H1 (cell line): ENCODE results near the gene SLCO4C1. TPM values are rescaled to one million over a fixed set of nuclear protein-coding genes. Genes with fewer than 3 reads are reported as not detected.

ENCODE experiments used
- CTCF ChIA-PET: fragments of 300-600 bp; sonication (Branson Sonifier 250); formaldehyde crosslinking; loops from one replicate; lab custom pipeline; 2021; ENCODE audit not compliant: partially characterized antibody; lab: Charles Lee
- POLR2A ChIA-PET: fragments of 300-600 bp; sonication (Branson Sonifier 250); formaldehyde crosslinking; loops from one replicate; lab custom pipeline; 2021; ENCODE audit warnings: inconsistent platforms; ENCODE audit not compliant: partially characterized antibody; lab: Charles Lee
- DNase-seq, 2 experiments: peaks; one replicate each; pipeline versions ENCODE4 v3.0.0 to v3.0.0-alpha.2; 2010 to 2022; ENCODE audit warnings: low spot score in 2 of 2, low read depth in 1 of 2, mixed read lengths in 1 of 2
- FAIRE-seq: peaks from 2 replicates; lab custom pipeline; 2011; peaks lifted over from hg19 to GRCh38; lab: Jason Lieb, UNC
- H2AFZ ChIP-seq: 2 replicates; pipeline ENCODE4 v1.8.1; 2012; ENCODE audit warnings: low read length, inconsistent platforms
- H2AK5ac ChIP-seq: 2 replicates; pipeline ENCODE4 v1.6.1; 2013; ENCODE audit warnings: low read depth, low read length
- H2BK120ac ChIP-seq: replicated peaks from 2 replicates; pipeline ENCODE3; 2013; ENCODE audit warnings: low read depth, low read length, inconsistent platforms
- H2BK12ac ChIP-seq: 2 replicates; pipeline ENCODE4 v1.6.1; 2013; ENCODE audit warnings: low read depth, low read length
- H2BK15ac ChIP-seq: 2 replicates; pipeline ENCODE4 v1.6.1; 2013; ENCODE audit warnings: low read length
- H2BK20ac ChIP-seq: 2 replicates; pipeline ENCODE4 v1.6.1; 2013; ENCODE audit warnings: low read length
- H2BK5ac ChIP-seq: 2 replicates; pipeline ENCODE4 v1.6.1; 2013; ENCODE audit warnings: low read depth, low read length
- H3K14ac ChIP-seq: 2 replicates; pipeline ENCODE4 v1.6.1; 2013; ENCODE audit warnings: inconsistent platforms; ENCODE audit not compliant: insufficient read length
- H3K18ac ChIP-seq: 2 replicates; pipeline ENCODE4 v1.6.1; 2013; ENCODE audit warnings: low read length; ENCODE audit errors: extremely low read depth
- H3K23ac ChIP-seq: 2 replicates; pipeline ENCODE4 v1.6.1; 2013; ENCODE audit warnings: inconsistent platforms; ENCODE audit not compliant: insufficient read length
- H3K23me2 ChIP-seq: 2 replicates; pipeline ENCODE4 v1.6.1; 2013; ENCODE audit warnings: low read depth, low read length
- H3K27ac ChIP-seq: 2 replicates; pipeline ENCODE4 v1.6.1; 2011; ENCODE audit warnings: low read depth, low read length, inconsistent platforms
- H3K27me3 ChIP-seq, 4 experiments: replicated peaks in 1 of 4; 1 replicate in 1 of 4; 2 replicates in 3 of 4; pipeline versions ENCODE4 v1.6.1 to v1.8.1; 2011 to 2013; ENCODE audit warnings: low read length in 3 of 4, mild to moderate bottlenecking in 3 of 4, inconsistent platforms in 2 of 4, mixed read lengths in 2 of 4, moderate library complexity in 1 of 4; ENCODE audit not compliant: control insufficient read depth in 3 of 4, insufficient read depth in 3 of 4; ENCODE audit errors: extremely low read depth in 1 of 4
- H3K36me3 ChIP-seq, 4 experiments: 2 replicates each; pipeline versions ENCODE4 v1.6.1 to v1.8.1; 2011 to 2013; ENCODE audit warnings: mild to moderate bottlenecking in 4 of 4, low read length in 3 of 4, moderate library complexity in 2 of 4, control low read depth in 1 of 4, inconsistent platforms in 1 of 4; ENCODE audit not compliant: insufficient read depth in 4 of 4, control insufficient read depth in 2 of 4
- H3K4ac ChIP-seq: replicated peaks from 2 replicates; pipeline ENCODE3; 2013; ENCODE audit warnings: low read length, low read depth, mixed read lengths, inconsistent platforms; ENCODE audit not compliant: insufficient read length
- H3K4me1 ChIP-seq, 4 experiments: replicated peaks in 1 of 4; 1 replicate in 1 of 4; 2 replicates in 3 of 4; pipeline versions ENCODE4 v1.6.1 to v1.8.1; 2011 to 2013; ENCODE audit warnings: low read length in 3 of 4, inconsistent platforms in 2 of 4, mixed read lengths in 1 of 4; ENCODE audit not compliant: insufficient read depth in 4 of 4, control insufficient read depth in 3 of 4
- H3K4me2 ChIP-seq, 2 experiments: 2 replicates each; pipeline versions ENCODE4 v1.6.1 to v1.8.1; 2011 to 2013; ENCODE audit warnings: low read depth in 2 of 2, low read length in 2 of 2, control low read depth in 1 of 2, inconsistent platforms in 1 of 2, mild to moderate bottlenecking in 1 of 2; ENCODE audit not compliant: insufficient read depth in 1 of 2
- H3K4me3 ChIP-seq, 4 experiments: fragments of 200-600, 300-600 bp in 1 of 4; sonication (generic), shearing (Covaris generic), sonication (Bioruptor Twin) in 1 of 4; 2 replicates each; pipeline versions ENCODE4 v1.5.1 to v1.8.1; 2011 to 2016; ENCODE audit warnings: low read length in 4 of 4, low read depth in 3 of 4, control low read depth in 2 of 4, inconsistent platforms in 2 of 4, mild to moderate bottlenecking in 2 of 4, mixed read lengths in 1 of 4, moderate library complexity in 1 of 4; ENCODE audit not compliant: insufficient read depth in 2 of 4; ENCODE audit errors: extremely low read depth in 1 of 4
- H3K56ac ChIP-seq: replicated peaks from 2 replicates; pipeline ENCODE3; 2013; ENCODE audit warnings: low read depth, mild to moderate bottlenecking, mixed read lengths, low read length, inconsistent platforms; ENCODE audit not compliant: insufficient read length
- H3K79me1 ChIP-seq: 2 replicates; pipeline ENCODE4 v1.6.1; 2013; ENCODE audit warnings: low read depth, low read length, control low read depth
- H3K79me2 ChIP-seq, 2 experiments: 2 replicates each; pipeline versions ENCODE4 v1.6.1 to v1.8.1; 2012 to 2013; ENCODE audit warnings: low read length in 2 of 2, mild to moderate bottlenecking in 2 of 2, inconsistent platforms in 1 of 2; ENCODE audit not compliant: insufficient read depth in 2 of 2, control insufficient read depth in 1 of 2
- H3K9ac ChIP-seq, 4 experiments: replicated peaks in 1 of 4; 1 replicate in 1 of 4; 2 replicates in 3 of 4; pipeline versions ENCODE4 v1.6.1 to v1.8.1; 2011 to 2013; ENCODE audit warnings: low read depth in 3 of 4, low read length in 3 of 4, control low read depth in 2 of 4, mild to moderate bottlenecking in 2 of 4, moderate library complexity in 2 of 4, inconsistent platforms in 1 of 4; ENCODE audit errors: extremely low read depth in 1 of 4
- H3K9me3 ChIP-seq, 2 experiments: 2 replicates each; pipeline versions ENCODE4 v1.6.1 to v1.8.1; 2012 to 2013; ENCODE audit warnings: mild to moderate bottlenecking in 2 of 2, moderate library complexity in 2 of 2, control low read depth in 1 of 2, inconsistent platforms in 1 of 2, low read depth in 1 of 2, low read length in 1 of 2, mixed read lengths in 1 of 2; ENCODE audit not compliant: insufficient read depth in 2 of 2
- H4K20me1 ChIP-seq, 2 experiments: replicated peaks in 1 of 2; 2 replicates each; pipeline versions ENCODE3 to v1.8.1; 2011 to 2013; ENCODE audit warnings: inconsistent platforms in 2 of 2, low read length in 2 of 2, mild to moderate bottlenecking in 1 of 2; ENCODE audit not compliant: insufficient read depth in 2 of 2, control insufficient read depth in 1 of 2
- H4K5ac ChIP-seq: 2 replicates; pipeline ENCODE4 v1.6.1; 2013; ENCODE audit warnings: low read length, low read depth, mixed read lengths, inconsistent platforms; ENCODE audit not compliant: insufficient read length
- H4K8ac ChIP-seq: 2 replicates; pipeline ENCODE4 v1.8.0; 2013; ENCODE audit warnings: mild to moderate bottlenecking, moderate library complexity, low read length, inconsistent platforms; ENCODE audit not compliant: insufficient read depth; ENCODE audit errors: extremely low read depth
- H4K91ac ChIP-seq: replicated peaks from 2 replicates; pipeline ENCODE3; 2013; ENCODE audit warnings: low read length, mixed read lengths, inconsistent platforms; ENCODE audit not compliant: insufficient read length
- ASH2L ChIP-seq: fragments of 200-600, 300-600 bp; sonication (generic); IDR thresholded peaks from one replicate; pipeline ENCODE4 v1.7.1; 2017; ENCODE audit warnings: low read length
- CBX5 ChIP-seq: fragments of 300-800, 300-1000 bp; sonication (generic); IDR thresholded peaks from 2 replicates; pipeline ENCODE4 v1.7.1; 2016; ENCODE audit warnings: antibody characterized with exemption, low read length, low read depth
- CHD1 ChIP-seq: IDR thresholded peaks from 2 replicates; pipeline ENCODE4 v1.6.1; 2012; ENCODE audit warnings: low read depth, low read length, improper control_type of control experiment
- EGR1 ChIP-seq: IDR thresholded peaks from 2 replicates; pipeline ENCODE4 v1.6.1; 2011; ENCODE audit warnings: low read depth, low read length, borderline replicate concordance
- PHF8 ChIP-seq: fragments of 200-600 bp; sonication (generic); conservative IDR thresholded peaks from 2 replicates; pipeline ENCODE4 v1.7.1; 2012; ENCODE audit warnings: low read depth, mild to moderate bottlenecking, inconsistent platforms, low read length, moderate library complexity
- RBBP5 ChIP-seq: IDR thresholded peaks from 2 replicates; pipeline ENCODE4 v1.7.1; 2012; ENCODE audit warnings: low read depth, mild to moderate bottlenecking, inconsistent platforms, low read length, moderate library complexity, borderline replicate concordance
- TAF1 ChIP-seq: IDR thresholded peaks from 2 replicates; pipeline ENCODE4 v1.6.1; 2011; ENCODE audit warnings: mild to moderate bottlenecking, low read depth, low read length
- TAF7 ChIP-seq: optimal IDR thresholded peaks from 2 replicates; pipeline ENCODE3; 2011; ENCODE audit warnings: low read depth, mild to moderate bottlenecking, inconsistent platforms, low read length, moderate library complexity, borderline replicate concordance
- TBP ChIP-seq: IDR thresholded peaks from 2 replicates; pipeline ENCODE4 v1.6.1; 2011; ENCODE audit warnings: low read depth, low read length, improper control_type of control experiment
- TEAD4 ChIP-seq: IDR thresholded peaks from 2 replicates; pipeline ENCODE4 v1.6.1; 2012; ENCODE audit warnings: low read depth, low read length, inconsistent platforms, mixed read lengths
- WGBS, 2 experiments: shearing (Covaris generic) in 1 of 2; methylation state at CpG; one replicate each; pipeline versions ENCODE4 v1.1.6 to v1.1.7; 2013 to 2015; ENCODE audit warnings: low lambda C conversion rate in 2 of 2, mixed read lengths in 2 of 2, inconsistent platforms in 1 of 2, low coverage in 1 of 2, missing lambda C conversion rate in 1 of 2; ENCODE audit not compliant: insufficient replicate concordance in 2 of 2, insufficient coverage in 1 of 2, insufficient read length in 1 of 2; ENCODE audit errors: extremely low coverage in 1 of 2, missing lambda C conversion rate in 1 of 2; 5-methylcytosine and 5-hydroxymethylcytosine counted together
- polyA plus RNA-seq, 7 experiments: library from polyadenylated mRNA; depleted of rRNA in 3 of 7; stranded (reverse) in 5 of 7; unstranded in 2 of 7; fragments of >200 nt in 5 of 7; fragments of 200-250 nt in 2 of 7; gene quantifications; 1 replicate in 5 of 7; 2 replicates in 1 of 7; 4 replicates in 1 of 7; pipeline versions ENCODE4 v1.2.1 to v1.2.3, GENCODE V29; 2011 to 2013; ENCODE audit warnings: missing spikeins in 2 of 7, mixed read lengths in 2 of 7
- total RNA-seq: library from RNA; stranded (reverse); fragmentation: NEBNext Ultra II Directional; extraction: Animal tissue kit (Norgen Biotek cat#: 25700); gene quantifications from 2 replicates; pipeline ENCODE4 v1.2.1, GENCODE V29; 2021
- TF ChIP-seq, protein P1 (sequence below): IDR thresholded peaks from 2 replicates; pipeline ENCODE4 v1.6.1; 2011; ENCODE audit warnings: low read length, improper control_type of control experiment
- TF ChIP-seq, protein P2 (sequence below): IDR thresholded peaks from 2 replicates; pipeline ENCODE4 v1.6.1; 2012; ENCODE audit warnings: low read length, inconsistent platforms

The SLCO4C1 gene
- total and polyA plus RNA-seq, 2 of the 8 experiments (the other 6 are each of a cell fraction or from before 2014, with no cell fraction given) = 1.3 to 4.9 TPM

DNA sequence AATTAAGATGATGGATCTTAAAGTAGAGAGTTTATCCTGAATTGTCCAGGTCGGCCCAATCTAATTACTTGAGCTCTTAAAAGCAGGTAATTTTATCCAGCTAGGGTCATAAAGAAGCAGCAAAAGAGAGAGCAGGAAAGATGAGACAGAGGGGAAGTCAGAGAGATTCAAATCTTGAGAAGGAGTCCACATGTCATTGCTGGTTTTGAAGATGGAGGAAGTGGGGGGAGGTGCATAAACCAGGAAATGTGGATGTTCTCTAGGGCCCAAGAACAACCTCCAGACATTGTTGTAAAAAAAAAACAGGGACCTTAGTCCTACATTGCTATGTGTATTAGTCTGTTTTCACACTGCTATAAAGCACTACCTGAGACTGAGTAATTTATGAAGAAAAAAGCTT, 66.4 kb downstream of the SLCO4C1 start:
- H2BK5ac ChIP-seq = no peak overlapping the region
- no peak overlapping the region for H2BK15ac ChIP-seq
- DNase-seq = no peak
- CTCF ChIA-PET = interaction anchor here (0.9 kb wide), 1 partner anchor 288 kb away, joined by 3 read pairs; no protein-coding TSS in a partner anchor
- H3K4ac ChIP-seq = no peak overlapping the region
- no peaks in the 10 kb centered on the region for H3K79me1 ChIP-seq
- no peak overlapping the region for H2AK5ac ChIP-seq
- H2BK120ac ChIP-seq = no peak overlapping the region
- no peak overlapping the region for H4K8ac ChIP-seq
- no peaks in the 10 kb centered on the region for H3K9me3 ChIP-seq
- H3K27me3 ChIP-seq = no peaks in the 10 kb centered on the region
- H3K18ac ChIP-seq = no peak overlapping the region
- no peak overlapping the region for H2BK12ac ChIP-seq
- no peaks in the 10 kb centered on the region for H3K4me1 ChIP-seq
- H3K36me3 ChIP-seq = no peaks in the 10 kb centered on the region
- POLR2A ChIA-PET = interaction anchor here (0.7 kb wide), 1 partner anchor 1432 kb away, joined by 3 read pairs; no protein-coding TSS in a partner anchor
- no peak overlapping the region for H3K27ac ChIP-seq
- no peak overlapping the region for H3K23ac ChIP-seq
- 100% methylated on average over 1 of the region's 1 CpG; no CpG with 5 or more reads in 1 of the 2 experiments for WGBS, 2 experiments
- H3K23me2 ChIP-seq = no peaks in the 10 kb centered on the region
- H4K5ac ChIP-seq = no peak overlapping the region
- H4K91ac ChIP-seq = no peak overlapping the region
- H2BK20ac ChIP-seq = no peak overlapping the region
- H3K14ac ChIP-seq = no peak overlapping the region
- H3K9ac ChIP-seq = no peak overlapping the region
- no peaks in the 10 kb centered on the region for H4K20me1 ChIP-seq
- FAIRE-seq = no peak
- no peak overlapping the region for H3K56ac ChIP-seq
- H3K4me2 ChIP-seq = no peak overlapping the region
- H3K79me2 ChIP-seq = no peaks in the 10 kb centered on the region
- no peak overlapping the region for H3K4me3 ChIP-seq
- no peak overlapping the region for H2AFZ ChIP-seq
- TF ChIP-seq ASH2L = no peak
- TF ChIP-seq PHF8 = no peak
- no peak for TF ChIP-seq TAF1
- TF ChIP-seq, protein P1, sequence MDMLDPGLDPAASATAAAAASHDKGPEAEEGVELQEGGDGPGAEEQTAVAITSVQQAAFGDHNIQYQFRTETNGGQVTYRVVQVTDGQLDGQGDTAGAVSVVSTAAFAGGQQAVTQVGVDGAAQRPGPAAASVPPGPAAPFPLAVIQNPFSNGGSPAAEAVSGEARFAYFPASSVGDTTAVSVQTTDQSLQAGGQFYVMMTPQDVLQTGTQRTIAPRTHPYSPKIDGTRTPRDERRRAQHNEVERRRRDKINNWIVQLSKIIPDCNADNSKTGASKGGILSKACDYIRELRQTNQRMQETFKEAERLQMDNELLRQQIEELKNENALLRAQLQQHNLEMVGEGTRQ = no peak
- TF ChIP-seq EGR1 = no peak
- TF ChIP-seq, protein P2, sequence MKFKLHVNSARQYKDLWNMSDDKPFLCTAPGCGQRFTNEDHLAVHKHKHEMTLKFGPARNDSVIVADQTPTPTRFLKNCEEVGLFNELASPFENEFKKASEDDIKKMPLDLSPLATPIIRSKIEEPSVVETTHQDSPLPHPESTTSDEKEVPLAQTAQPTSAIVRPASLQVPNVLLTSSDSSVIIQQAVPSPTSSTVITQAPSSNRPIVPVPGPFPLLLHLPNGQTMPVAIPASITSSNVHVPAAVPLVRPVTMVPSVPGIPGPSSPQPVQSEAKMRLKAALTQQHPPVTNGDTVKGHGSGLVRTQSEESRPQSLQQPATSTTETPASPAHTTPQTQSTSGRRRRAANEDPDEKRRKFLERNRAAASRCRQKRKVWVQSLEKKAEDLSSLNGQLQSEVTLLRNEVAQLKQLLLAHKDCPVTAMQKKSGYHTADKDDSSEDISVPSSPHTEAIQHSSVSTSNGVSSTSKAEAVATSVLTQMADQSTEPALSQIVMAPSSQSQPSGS = no peak
- no peak for TF ChIP-seq TBP
- no peak for TF ChIP-seq TAF7
- TF ChIP-seq RBBP5 = no peak
- TF ChIP-seq CHD1 = no peak
- TF ChIP-seq TEAD4 = no peak
- no peak for TF ChIP-seq CBX5
